ENCODE data around the gene ACCSL.

The ACCSL gene

GRCh38 chr11:44078794-44079193 is 31.0 kb downstream of the ACCSL start:
- no peak for TF ChIP-seq CTCF (conservative IDR thresholded peaks at IDR 0.05; ENCODE audit: control insufficient read depth, insufficient read depth, low read depth, low read length)
- H3K4me3 ChIP-seq (ENCODE audit: control insufficient read depth, low read depth, low read length) = no peak overlapping the region
- DNase-seq (ENCODE audit: low read depth) = no peak

DNA sequence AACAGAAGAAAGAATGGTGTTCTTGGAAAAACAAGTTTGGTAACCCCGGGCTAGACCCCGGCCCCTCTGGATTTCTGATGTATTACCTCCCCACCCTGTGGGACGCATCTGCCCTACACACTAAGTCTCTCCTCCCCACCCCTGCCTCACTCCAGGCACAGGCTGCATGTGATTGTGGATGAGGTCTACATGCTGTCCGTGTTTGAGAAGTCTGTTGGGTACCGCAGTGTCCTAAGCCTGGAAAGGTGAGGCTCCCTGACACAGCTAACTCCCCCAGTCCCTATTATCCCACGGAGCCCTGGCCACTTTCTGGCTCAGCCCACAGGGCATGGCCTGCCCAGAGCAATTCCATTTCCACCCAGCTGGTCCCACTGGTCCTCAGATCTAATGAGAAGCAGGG is 31.6 kb downstream of the ACCSL start:
- TF ChIP-seq CTCF (conservative IDR thresholded peaks at IDR 0.05; ENCODE audit: control insufficient read depth, insufficient read depth, low read depth, low read length) = no peak
- DNase-seq (ENCODE audit: low read depth) = no peak
- no peak overlapping the region for H3K4me3 ChIP-seq (ENCODE audit: control insufficient read depth, low read depth, low read length)

- no peak for DNase-seq (ENCODE audit: low read depth)
- TF ChIP-seq CTCF (conservative IDR thresholded peaks at IDR 0.05; ENCODE audit: control insufficient read depth, insufficient read depth, low read depth, low read length) = no peak
These were observed 33.2 kb downstream of the ACCSL start for GRCh38 chr11:44080951-44081350.

GRCh38 chr11:44082645-44083044 is 34.9 kb downstream of the ACCSL start:
- H3K4me3 ChIP-seq (ENCODE audit: control insufficient read depth, low read depth, low read length) = no peak overlapping the region
- no peak for TF ChIP-seq CTCF (conservative IDR thresholded peaks at IDR 0.05; ENCODE audit: control insufficient read depth, insufficient read depth, low read depth, low read length)
- DNase-seq (ENCODE audit: low read depth) = no peak

More at GRCh38 chr11:44080951-44081350, 33.2 kb downstream of the ACCSL start:
- no peak overlapping the region for H3K4me3 ChIP-seq (ENCODE audit: control insufficient read depth, low read depth, low read length)

DNA sequence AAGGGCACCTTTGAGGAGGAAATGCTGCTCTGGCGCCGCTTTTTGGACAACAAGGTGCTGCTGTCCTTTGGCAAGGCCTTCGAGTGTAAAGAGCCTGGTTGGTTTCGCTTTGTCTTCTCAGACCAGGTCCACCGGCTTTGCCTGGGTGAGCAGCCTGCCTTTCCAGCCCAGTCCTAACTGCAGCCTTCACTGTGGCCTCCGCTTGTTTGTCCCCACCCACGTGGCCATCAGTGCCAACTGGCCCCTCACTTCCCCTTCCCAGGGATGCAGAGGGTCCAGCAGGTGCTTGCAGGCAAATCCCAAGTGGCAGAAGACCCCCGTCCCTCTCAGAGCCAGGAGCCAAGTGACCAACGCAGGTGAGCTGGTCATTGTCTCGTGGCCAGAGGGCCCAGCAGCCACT is 35.7 kb downstream of the ACCSL start:
- no peak overlapping the region for H3K4me3 ChIP-seq (ENCODE audit: control insufficient read depth, low read depth, low read length)
- no peak for DNase-seq (ENCODE audit: low read depth)
- TF ChIP-seq CTCF (conservative IDR thresholded peaks at IDR 0.05; ENCODE audit: control insufficient read depth, insufficient read depth, low read depth, low read length) = no peak

GRCh38 chr11:44083906-44084305 is 36.1 kb downstream of the ACCSL start:
- no peak for DNase-seq (ENCODE audit: low read depth)
- TF ChIP-seq CTCF (conservative IDR thresholded peaks at IDR 0.05; ENCODE audit: control insufficient read depth, insufficient read depth, low read depth, low read length) = no peak
- H3K4me3 ChIP-seq (ENCODE audit: control insufficient read depth, low read depth, low read length) = no peak overlapping the region

- H3K4me3 ChIP-seq (ENCODE audit: control insufficient read depth, low read depth, low read length) = no peak overlapping the region
- TF ChIP-seq CTCF (conservative IDR thresholded peaks at IDR 0.05; ENCODE audit: control insufficient read depth, insufficient read depth, low read depth, low read length) = no peak
- DNase-seq (ENCODE audit: low read depth) = no peak
These were observed 37.5 kb downstream of the ACCSL start for GRCh38 chr11:44085330-44085729.

Measured in fibroblast of mammary gland (primary cell).